GDM1 (cell line): ENCODE data around the gene ZWILCH.
A peak's percentile ranks its signal among the peaks of the same experiment; 100 is the strongest.
"Not testable (repeated sequence)": the region's sequence is repeated elsewhere in the genome, so short reads cannot be mapped to it uniquely, and the experiment has no call there.

Experiments used
- DNase-seq: peaks from one replicate; lab custom pipeline; 2025; lab: John Stamatoyannopoulos, UW

ZWILCH gene

GRCh38 chr15:66504563-66505429 is at the start of gene ZWILCH, which contains the start of gene RPL4:
Gene ZWILCH (plus strand): TSS chr15:66505326. CDS start chr15:66505339, 13 bp downstream.
Gene RPL4 (minus strand): TSS chr15:66504855. CDS start chr15:66504790, 65 bp downstream.
- DNase-seq: peak; percentile 66

- no peak for DNase-seq
Observed at GRCh38 chr15:66456211-66456610, 48.9 kb upstream of the ZWILCH start.

- no peak for DNase-seq
Observed at GRCh38 chr15:66459818-66460615, 45.1 kb upstream of the ZWILCH start.

- not testable (repeated sequence) for DNase-seq
Observed at GRCh38 chr15:66461294-66461693, 43.8 kb upstream of the ZWILCH start.

GRCh38 chr15:66461917-66462316 is 43.2 kb upstream of the ZWILCH start:
- no peak for DNase-seq

- no peak for DNase-seq
Observed at GRCh38 chr15:66462627-66463026, 42.5 kb upstream of the ZWILCH start.

- DNase-seq: not testable (repeated sequence)
Observed at GRCh38 chr15:66465294-66465693, 39.8 kb upstream of the ZWILCH start.

- not testable (repeated sequence) for DNase-seq
Observed at GRCh38 chr15:66467162-66468040, 37.7 kb upstream of the ZWILCH start.

GRCh38 chr15:66470825-66471224 is 34.3 kb upstream of the ZWILCH start:
- DNase-seq: not testable (repeated sequence)

GRCh38 chr15:66472176-66472999 is 32.7 kb upstream of the ZWILCH start:
- DNase-seq: no peak

GRCh38 chr15:66474135-66474534 is 31.0 kb upstream of the ZWILCH start:
- DNase-seq: no peak

- DNase-seq: no peak
Observed at GRCh38 chr15:66474963-66475362, 30.2 kb upstream of the ZWILCH start.

GRCh38 chr15:66476535-66476934 is 28.6 kb upstream of the ZWILCH start:
- DNase-seq: no peak

- no peak for DNase-seq
Observed at GRCh38 chr15:66477011-66477410, 28.1 kb upstream of the ZWILCH start.

GRCh38 chr15:66480267-66480666 is 24.9 kb upstream of the ZWILCH start:
- DNase-seq: no peak

- DNase-seq: no peak
Observed at GRCh38 chr15:66481107-66481856, 23.8 kb upstream of the ZWILCH start.

GRCh38 chr15:66482539-66482938 is 22.6 kb upstream of the ZWILCH start:
- DNase-seq: no peak

GRCh38 chr15:66483131-66483566 is 22.0 kb upstream of the ZWILCH start:
- no peak for DNase-seq

- no peak for DNase-seq
Observed at GRCh38 chr15:66484539-66485112, 20.5 kb upstream of the ZWILCH start.

- DNase-seq: no peak
Observed at GRCh38 chr15:66486887-66487286, 18.2 kb upstream of the ZWILCH start.
